HEK293 (cell line): ENCODE data around the gene MRPS5.

ENCODE experiments used
- CTCF ChIA-PET: fragments of 350-600 bp; formaldehyde crosslinking; extraction: SDS; loops from one replicate; lab custom pipeline; 2021; ENCODE audit warnings: antibody characterized with exemption; lab: Yijun Ruan, JAX
- POLR2A ChIA-PET: fragments of 300-600 bp; formaldehyde crosslinking; extraction: SDS; loops from one replicate; lab custom pipeline; 2020; ENCODE audit warnings: antibody characterized with exemption, inconsistent platforms; lab: Yijun Ruan, JAX
- H3K27ac ChIP-seq: fragments of 200-500 bp; sonication (Bioruptor generic); 2 replicates; pipeline ENCODE4 v1.5.1; 2014; ENCODE audit warnings: low read depth, low read length, control low read depth, inconsistent platforms; ENCODE audit errors: extremely low read depth
- H3K36me3 ChIP-seq, 2 experiments: fragments of 200-500 bp in 1 of 2; sonication (Bioruptor generic) in 1 of 2; 1 replicate in 1 of 2; 2 replicates in 1 of 2; pipeline ENCODE4 v1.5.1; 2014 to 2017; ENCODE audit warnings: inconsistent platforms in 2 of 2, low read length in 2 of 2; ENCODE audit not compliant: control insufficient read depth in 2 of 2, insufficient read depth in 1 of 2
- H3K4me1 ChIP-seq: fragments of 200-500 bp; sonication (Bioruptor generic); 2 replicates; pipeline ENCODE4 v1.5.1; 2014; ENCODE audit warnings: mild to moderate bottlenecking, low read length, inconsistent platforms; ENCODE audit not compliant: control insufficient read depth, insufficient read depth
- H3K4me3 ChIP-seq: 2 replicates; pipeline ENCODE4 v1.5.1; 2011; ENCODE audit warnings: low read depth, mild to moderate bottlenecking, control low read depth, low read length, moderate library complexity
- H3K9me3 ChIP-seq: fragments of 200-500 bp; sonication (Bioruptor generic); 2 replicates; pipeline ENCODE4 v1.5.1; 2014; ENCODE audit warnings: low read depth, low read length, inconsistent platforms; ENCODE audit not compliant: control insufficient read depth, insufficient read depth
- GLI2 ChIP-seq: fragments of 450-650 bp; formaldehyde crosslinking; IDR thresholded peaks from 2 replicates; pipeline ENCODE4; 2017; ENCODE audit warnings: missing biosample characterization, missing genetic modification characterization, low read depth, borderline replicate concordance
- KLF10 ChIP-seq: fragments of 450-650 bp; IDR thresholded peaks from 2 replicates; pipeline ENCODE4 v1.5.1; 2018; ENCODE audit warnings: missing biosample characterization, mild to moderate bottlenecking, missing genetic modification characterization
- PRDM1 ChIP-seq: fragments of 450-650 bp; formaldehyde crosslinking; IDR thresholded peaks from 2 replicates; pipeline ENCODE4; 2016; ENCODE audit warnings: missing biosample characterization, missing genetic modification characterization
- SCRT1 ChIP-seq: fragments of 450-650 bp; formaldehyde crosslinking; IDR thresholded peaks from 2 replicates; pipeline ENCODE4 v1.5.1; 2016; ENCODE audit warnings: missing biosample characterization, missing genetic modification characterization, borderline replicate concordance
- YY1 ChIP-seq: fragments of 450-650 bp; formaldehyde crosslinking; IDR thresholded peaks from 2 replicates; pipeline ENCODE4 v1.5.1; 2018; ENCODE audit warnings: missing biosample characterization, missing genetic modification characterization
- ZBTB17 ChIP-seq: fragments of 450-650 bp; formaldehyde crosslinking; IDR thresholded peaks from 2 replicates; pipeline ENCODE4 v1.5.1; 2016; ENCODE audit warnings: missing biosample characterization, missing genetic modification characterization
- ZBTB6 ChIP-seq: fragments of 450-650 bp; formaldehyde crosslinking; IDR thresholded peaks from 2 replicates; pipeline ENCODE4 v1.5.1; 2017; ENCODE audit warnings: missing biosample characterization, missing genetic modification characterization
- ZFP41 ChIP-seq: fragments of 450-650 bp; formaldehyde crosslinking; IDR thresholded peaks from 2 replicates; pipeline ENCODE4 v1.5.1; 2016; ENCODE audit warnings: missing biosample characterization, missing genetic modification characterization, borderline replicate concordance
- ZNF10 ChIP-seq: fragments of 450-650 bp; formaldehyde crosslinking; IDR thresholded peaks from 2 replicates; pipeline ENCODE4 v1.5.1; 2017; ENCODE audit warnings: missing biosample characterization, missing genetic modification characterization
- ZNF132 ChIP-seq: fragments of 450-650 bp; formaldehyde crosslinking; IDR thresholded peaks from 2 replicates; pipeline ENCODE4 v1.5.1; 2017; ENCODE audit warnings: missing biosample characterization, missing genetic modification characterization, borderline replicate concordance
- ZNF184 ChIP-seq: fragments of 450-650 bp; IDR thresholded peaks from 2 replicates; pipeline ENCODE4 v1.5.1; 2018; ENCODE audit warnings: missing biosample characterization, mild to moderate bottlenecking, missing genetic modification characterization
- ZNF214 ChIP-seq: fragments of 450-650 bp; formaldehyde crosslinking; IDR thresholded peaks from 2 replicates; pipeline ENCODE4 v1.5.1; 2017; ENCODE audit warnings: missing biosample characterization, mild to moderate bottlenecking, missing genetic modification characterization, borderline replicate concordance
- ZNF26 ChIP-seq: fragments of 450-650 bp; formaldehyde crosslinking; IDR thresholded peaks from 2 replicates; pipeline ENCODE4 v1.5.1; 2016; ENCODE audit warnings: missing biosample characterization, missing genetic modification characterization
- ZNF391 ChIP-seq: fragments of 450-650 bp; formaldehyde crosslinking; IDR thresholded peaks from 2 replicates; pipeline ENCODE4 v1.5.1; 2016; ENCODE audit warnings: low read depth, missing biosample characterization, missing genetic modification characterization, borderline replicate concordance
- ZNF416 ChIP-seq: fragments of 450-650 bp; formaldehyde crosslinking; IDR thresholded peaks from 2 replicates; pipeline ENCODE4 v1.5.1; 2016; ENCODE audit warnings: missing biosample characterization, missing genetic modification characterization
- ZNF792 ChIP-seq: fragments of 450-650 bp; formaldehyde crosslinking; IDR thresholded peaks from 2 replicates; pipeline ENCODE4 v1.5.1; 2016; ENCODE audit warnings: missing biosample characterization, missing genetic modification characterization
- ZNF837 ChIP-seq: fragments of 450-650 bp; formaldehyde crosslinking; IDR thresholded peaks from 2 replicates; pipeline ENCODE4 v1.5.1; 2016; ENCODE audit warnings: missing biosample characterization, missing genetic modification characterization
- ZSCAN30 ChIP-seq: fragments of 450-650 bp; IDR thresholded peaks from 2 replicates; pipeline ENCODE4 v1.5.1; 2018; ENCODE audit warnings: missing biosample characterization, mild to moderate bottlenecking, missing genetic modification characterization, moderate library complexity
- TF ChIP-seq, protein P1 (sequence below): fragments of 450-650 bp; formaldehyde crosslinking; IDR thresholded peaks from 2 replicates; pipeline ENCODE4; 2016; ENCODE audit warnings: missing biosample characterization, missing genetic modification characterization
- TF ChIP-seq, protein P2 (sequence below): fragments of 450-650 bp; formaldehyde crosslinking; optimal IDR thresholded peaks from 2 replicates; pipeline ENCODE3; 2016; ENCODE audit warnings: missing biosample characterization, mild to moderate bottlenecking, missing genetic modification characterization

Gene MRPS5

DNA sequence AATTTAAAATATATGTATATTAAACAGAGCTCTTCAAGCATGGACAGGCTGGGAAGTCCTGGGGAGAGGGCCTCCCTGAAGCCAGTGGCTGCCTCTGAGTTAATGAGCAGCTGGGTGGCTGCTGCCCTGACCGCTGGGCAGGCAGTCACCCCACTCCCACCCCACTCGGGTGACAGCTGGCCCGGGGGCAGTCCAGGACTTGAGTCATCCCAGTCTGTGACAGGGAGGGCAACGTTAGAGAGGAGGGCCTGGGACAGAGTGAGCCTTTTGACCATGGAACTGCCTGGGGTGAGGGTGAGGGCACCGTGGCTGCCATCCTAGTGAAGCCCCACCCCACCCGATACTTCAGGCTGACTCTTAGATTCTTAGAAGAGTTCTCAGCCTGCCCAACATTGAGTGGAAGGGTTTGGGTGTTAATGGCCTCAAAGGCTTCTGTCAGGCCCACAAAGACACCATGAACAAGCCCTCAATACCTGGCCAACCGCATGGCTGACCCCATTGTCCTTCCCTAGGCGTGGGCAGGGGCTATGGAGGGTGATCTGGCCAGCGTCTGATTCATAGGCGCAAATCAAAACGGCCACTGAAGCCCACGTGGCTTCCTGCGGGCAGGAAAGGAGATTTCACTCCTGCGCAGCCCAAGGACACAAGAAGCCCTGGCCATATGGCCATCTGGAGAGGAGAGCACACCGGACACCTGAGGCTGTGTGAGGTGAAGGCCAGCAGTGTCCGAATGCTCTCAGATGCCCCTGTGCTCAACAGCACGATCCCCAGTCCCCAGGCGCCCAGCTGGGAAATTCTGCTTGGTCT lies 47.5 kb downstream of the MRPS5 start:
- POLR2A ChIA-PET: no interaction called here
- Histone ChIP-seq H3K9me3 (no peaks in the 10 kb centered on the region), H3K4me3 (no peak overlapping the region)

DNA sequence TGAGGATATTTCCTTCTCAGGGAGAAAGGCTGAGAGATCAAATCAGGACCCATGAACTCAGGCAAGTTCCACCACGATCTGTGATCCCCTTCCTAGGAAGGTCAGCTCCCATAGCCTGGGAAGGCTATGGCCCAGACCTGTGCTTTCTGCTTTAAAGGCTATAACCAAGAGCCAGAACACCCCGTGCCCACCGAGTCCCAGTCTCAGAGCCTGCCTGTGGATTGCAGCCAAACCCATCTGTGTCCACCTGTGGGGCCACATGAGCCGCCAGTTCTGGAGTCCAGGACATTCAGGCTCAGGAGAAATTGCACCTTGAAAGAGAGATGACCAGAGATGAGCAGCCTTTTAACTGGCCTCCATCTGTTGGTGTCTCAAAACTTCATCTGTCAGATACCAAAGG lies 49.2 kb downstream of the MRPS5 start:
- H3K4me1 ChIP-seq: no peaks in the 10 kb centered on the region
- no peak for TF ChIP-seq ZNF391 (tag by site-specific recombination)
- TF ChIP-seq ZNF416 (tag by site-specific recombination): no peak
- TF ChIP-seq ZNF26: no peak
- TF ChIP-seq ZNF184 (tag by site-specific recombination): no peak
- TF ChIP-seq, all 188 proteins: peak for 0
- Histone ChIP-seq H3K36me3 (no peaks in the 10 kb centered on the region), H3K4me3 (no peak overlapping the region), H3K27ac (no peak overlapping the region), H3K9me3 (no peaks in the 10 kb centered on the region)
- CTCF ChIA-PET: interaction anchor here (1.5 kb wide), 1 partner anchor 43 kb away, joined by 6 read pairs; no protein-coding TSS in a partner anchor
- POLR2A ChIA-PET: no interaction called here

More for the DNA sequence above, 47.5 kb downstream of the MRPS5 start:
- CTCF ChIA-PET: interaction anchor here (1.0 to 1.5 kb wide), 3 partner anchors 9 to 41 kb away, joined by 4 to 6 read pairs (median 5); no protein-coding TSS in a partner anchor
- no peaks in the 10 kb centered on the region for H3K36me3 ChIP-seq
- H3K4me1 ChIP-seq: no peaks in the 10 kb centered on the region
- TF ChIP-seq, protein P1, sequence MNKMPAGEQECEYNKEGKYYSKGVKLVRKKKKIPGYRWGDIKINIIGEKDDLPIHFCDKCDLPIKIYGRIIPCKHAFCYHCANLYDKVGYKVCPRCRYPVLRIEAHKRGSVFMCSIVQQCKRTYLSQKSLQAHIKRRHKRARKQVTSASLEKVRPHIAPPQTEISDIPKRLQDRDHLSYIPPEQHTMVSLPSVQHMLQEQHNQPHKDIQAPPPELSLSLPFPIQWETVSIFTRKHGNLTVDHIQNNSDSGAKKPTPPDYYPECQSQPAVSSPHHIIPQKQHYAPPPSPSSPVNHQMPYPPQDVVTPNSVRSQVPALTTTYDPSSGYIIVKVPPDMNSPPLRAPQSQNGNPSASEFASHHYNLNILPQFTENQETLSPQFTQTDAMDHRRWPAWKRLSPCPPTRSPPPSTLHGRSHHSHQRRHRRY (tag by site-specific recombination): no peak
- no peak for TF ChIP-seq ZFP41 (tag by site-specific recombination)
- no peak for TF ChIP-seq YY1 (tag by site-specific recombination)
- no peak for TF ChIP-seq ZBTB17
- TF ChIP-seq, protein P2, sequence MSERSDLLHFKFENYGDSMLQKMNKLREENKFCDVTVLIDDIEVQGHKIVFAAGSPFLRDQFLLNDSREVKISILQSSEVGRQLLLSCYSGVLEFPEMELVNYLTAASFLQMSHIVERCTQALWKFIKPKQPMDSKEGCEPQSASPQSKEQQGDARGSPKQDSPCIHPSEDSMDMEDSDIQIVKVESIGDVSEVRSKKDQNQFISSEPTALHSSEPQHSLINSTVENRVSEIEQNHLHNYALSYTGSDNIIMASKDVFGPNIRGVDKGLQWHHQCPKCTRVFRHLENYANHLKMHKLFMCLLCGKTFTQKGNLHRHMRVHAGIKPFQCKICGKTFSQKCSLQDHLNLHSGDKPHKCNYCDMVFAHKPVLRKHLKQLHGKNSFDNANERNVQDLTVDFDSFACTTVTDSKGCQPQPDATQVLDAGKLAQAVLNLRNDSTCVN (tag by site-specific recombination): no peak
- no peak for TF ChIP-seq ZNF132
- no peak overlapping the region for H3K27ac ChIP-seq

- ChIA-PET CTCF (no interaction called here), POLR2A (no interaction called here)
- H3K36me3 ChIP-seq: no peaks in the 10 kb centered on the region
Measured at GRCh38 chr2:95071856-95072255, 49.8 kb downstream of the MRPS5 start.

More at GRCh38 chr2:95071856-95072255, 49.8 kb downstream of the MRPS5 start:
- H3K4me1 ChIP-seq: no peaks in the 10 kb centered on the region
- no peak overlapping the region for H3K4me3 ChIP-seq
- no peak for TF ChIP-seq ZNF10
- TF ChIP-seq ZNF214 (tag by site-specific recombination): no peak
- no peak for TF ChIP-seq ZNF837 (tag by site-specific recombination)
- no peak for TF ChIP-seq KLF10
- no peak for TF ChIP-seq ZNF132
- no peak for TF ChIP-seq ZBTB6 (tag by site-specific recombination)
- TF ChIP-seq SCRT1 (tag by site-specific recombination): no peak
- no peak for TF ChIP-seq ZSCAN30 (tag by site-specific recombination)
- TF ChIP-seq GLI2 (tag by site-specific recombination): no peak
- TF ChIP-seq PRDM1: no peak
- no peak for TF ChIP-seq ZNF792 (tag by site-specific recombination)
- H3K27ac ChIP-seq: no peak overlapping the region
- no peaks in the 10 kb centered on the region for H3K9me3 ChIP-seq
